ENCODE measurements around the gene SLC26A2.
"Not testable (repeated sequence)": the region's sequence is repeated elsewhere in the genome, so short reads cannot be mapped to it uniquely, and the experiment has no call there.

Gene SLC26A2

DNA sequence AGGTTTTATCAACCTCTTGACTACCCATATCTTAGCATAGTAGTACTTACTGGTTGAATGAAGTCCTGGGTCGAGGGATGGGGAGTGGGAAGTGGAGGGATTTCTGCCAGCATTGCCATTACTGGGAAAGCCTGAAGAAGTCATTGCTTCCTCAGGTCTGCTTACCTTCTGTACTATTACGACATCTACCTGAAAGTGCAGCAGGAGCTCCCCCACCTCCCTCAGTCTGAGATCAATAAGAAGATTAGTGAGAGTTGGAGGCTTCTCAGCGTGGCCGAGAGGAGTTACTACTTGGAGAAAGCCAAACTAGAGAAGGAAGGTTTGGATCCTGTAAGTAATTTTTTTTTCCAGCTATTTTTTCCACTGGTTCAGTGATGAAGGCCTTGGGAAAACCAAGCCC is 45.8 kb downstream of the SLC26A2 start:
- DNase-seq (ENCODE audit: low spot score): no peak

- DNase-seq (ENCODE audit: low spot score): no peak
Observed at GRCh38 chr5:150007050-150007449, 46.5 kb downstream of the SLC26A2 start.

GRCh38 chr5:150009671-150010387 is 49.3 kb downstream of the SLC26A2 start:
- no peak for DNase-seq (ENCODE audit: low spot score)

DNA sequence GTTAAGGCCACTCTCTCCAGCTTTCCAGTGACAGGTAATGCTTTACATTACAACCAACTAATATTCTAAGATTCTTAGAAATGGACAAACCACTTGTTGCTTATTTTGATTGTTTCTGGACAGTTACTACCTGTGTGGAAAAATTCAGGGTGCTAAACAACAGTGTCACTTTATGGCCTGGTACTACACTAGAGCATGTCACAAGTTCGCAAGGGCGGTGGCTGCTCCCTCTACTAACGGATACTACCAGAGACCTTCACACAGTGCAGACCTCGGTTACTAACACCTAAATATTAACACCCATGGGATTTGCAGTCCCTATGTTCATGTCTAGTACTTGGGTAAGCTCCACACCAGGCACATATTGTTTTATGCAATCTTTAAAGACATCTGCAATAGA is 53.4 kb downstream of the SLC26A2 start:
- no peak for DNase-seq (ENCODE audit: low spot score)

DNA sequence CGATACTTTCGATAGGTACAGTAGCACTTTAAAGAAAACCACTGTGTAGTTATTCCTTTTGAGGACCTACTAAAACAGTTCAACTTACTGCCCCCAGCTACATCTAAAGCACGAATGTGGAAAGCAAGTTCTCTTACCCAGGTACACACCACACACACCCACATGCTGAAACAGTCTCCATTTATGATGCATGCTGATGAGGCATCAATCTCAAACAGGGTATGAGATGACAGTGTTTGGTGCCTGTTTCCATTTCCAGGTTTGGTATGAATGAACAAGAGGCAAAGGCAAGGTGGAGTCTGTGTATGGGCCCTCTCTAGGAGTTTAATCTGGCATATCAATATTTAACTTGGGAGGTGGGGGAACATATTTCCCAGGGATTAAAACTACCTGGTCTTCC is 53.9 kb downstream of the SLC26A2 start:
- DNase-seq (ENCODE audit: low spot score): no peak

- DNase-seq (ENCODE audit: low spot score): no peak
Observed at GRCh38 chr5:150015415-150015814, 54.9 kb downstream of the SLC26A2 start.

DNA sequence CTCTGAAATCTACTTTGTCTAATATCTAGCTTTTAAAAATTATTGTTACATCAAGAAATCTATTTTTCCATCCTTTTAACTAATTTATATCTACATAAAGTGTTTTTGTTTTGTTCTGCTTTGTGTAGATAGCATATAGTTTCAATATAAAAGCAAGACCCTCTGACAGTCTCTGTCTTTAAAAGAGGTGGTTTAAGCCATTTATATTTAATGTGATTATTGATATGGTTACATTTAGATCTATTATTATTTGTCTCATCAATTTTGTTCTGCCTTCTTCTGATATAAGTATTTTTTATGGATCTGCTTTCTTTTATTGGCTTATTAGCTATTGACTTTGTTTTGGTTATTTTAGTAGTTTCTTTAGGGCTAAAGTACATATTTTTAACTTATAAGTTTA is 56.0 kb downstream of the SLC26A2 start:
- DNase-seq (ENCODE audit: low spot score): no peak

DNA sequence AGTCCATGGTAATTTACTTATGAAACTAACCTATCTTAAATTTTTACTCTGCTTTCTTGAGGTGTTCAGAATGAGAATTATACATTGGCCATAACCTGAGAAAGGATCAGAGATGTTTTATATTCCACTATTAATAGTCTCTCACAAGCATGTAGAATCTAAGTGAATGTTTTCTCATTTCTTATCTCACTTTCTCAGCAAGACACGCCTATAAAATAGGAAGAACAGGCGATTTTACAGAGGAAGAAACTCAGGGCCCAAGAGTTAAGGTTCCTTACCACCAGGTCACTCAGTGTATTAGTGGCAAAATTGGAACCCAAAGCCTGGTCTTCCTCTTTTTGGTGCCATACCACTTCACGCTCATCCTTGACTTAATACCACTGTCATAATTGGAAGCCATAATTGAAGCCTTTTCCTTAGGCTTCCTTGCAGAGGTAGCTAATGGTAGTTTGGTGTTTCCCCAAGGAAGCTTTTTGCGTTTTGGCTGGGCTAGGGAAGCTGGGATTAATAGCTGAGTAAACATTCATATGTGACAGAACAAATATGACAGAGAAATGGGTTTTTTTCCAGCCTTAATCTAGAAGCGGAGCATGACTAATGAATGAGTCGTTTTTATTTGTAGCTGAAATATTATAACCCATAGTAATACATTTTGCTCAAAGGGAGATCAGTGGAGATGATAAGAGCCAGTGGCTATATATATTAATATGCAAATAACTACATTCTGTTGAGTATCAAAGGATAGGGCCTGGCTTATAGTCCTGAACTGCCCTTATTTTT is 56.9 kb downstream of the SLC26A2 start:
- no peak for DNase-seq (ENCODE audit: low spot score)

DNA sequence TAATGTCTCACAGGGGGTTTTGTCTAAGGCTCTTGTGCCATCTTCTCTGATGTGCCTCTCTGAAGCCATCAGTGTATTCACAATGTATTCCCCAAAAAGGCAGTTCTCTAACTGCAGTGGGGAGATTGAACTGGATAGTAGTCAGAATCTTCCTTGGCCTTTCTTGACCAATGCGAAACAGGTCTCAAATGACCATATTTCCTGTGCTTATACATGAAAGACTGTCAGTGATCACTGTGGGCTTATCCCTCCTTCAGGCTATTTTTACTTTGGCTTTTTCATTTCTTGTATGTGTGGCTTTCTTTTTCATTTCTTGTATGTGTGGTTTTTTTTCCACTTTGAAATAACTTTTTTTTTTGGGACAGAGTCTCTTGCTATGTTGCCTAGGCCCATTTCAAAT is 59.7 kb downstream of the SLC26A2 start:
- DNase-seq (ENCODE audit: low spot score): no peak

GRCh38 chr5:150021491-150022157 is 61.1 kb downstream of the SLC26A2 start:
- no peak for DNase-seq (ENCODE audit: low spot score)

DNA sequence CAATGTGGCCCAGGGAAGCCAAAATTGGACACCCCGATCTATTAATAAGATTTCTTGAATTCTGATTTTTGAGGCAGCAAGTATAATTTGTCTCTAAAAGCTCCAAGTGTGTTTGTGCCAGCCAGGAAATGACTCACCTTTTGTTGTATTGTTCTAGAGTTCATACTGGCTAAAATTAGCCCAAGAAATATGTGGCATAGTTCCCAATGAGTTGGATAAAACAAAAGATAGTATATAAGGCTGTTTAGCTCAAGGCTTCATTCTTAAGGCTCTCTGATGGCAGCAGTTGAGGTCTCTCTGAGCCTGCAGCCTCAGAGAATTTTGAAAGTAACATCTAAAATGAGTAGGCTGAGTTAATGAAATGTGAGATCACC is 61.6 kb downstream of the SLC26A2 start:
- DNase-seq (ENCODE audit: low spot score): no peak

- DNase-seq (ENCODE audit: low spot score): no peak
Observed at GRCh38 chr5:150022681-150023080, 62.1 kb downstream of the SLC26A2 start.

- no peak for DNase-seq (ENCODE audit: low spot score)
Observed at GRCh38 chr5:150023136-150023535, 62.6 kb downstream of the SLC26A2 start.

DNA sequence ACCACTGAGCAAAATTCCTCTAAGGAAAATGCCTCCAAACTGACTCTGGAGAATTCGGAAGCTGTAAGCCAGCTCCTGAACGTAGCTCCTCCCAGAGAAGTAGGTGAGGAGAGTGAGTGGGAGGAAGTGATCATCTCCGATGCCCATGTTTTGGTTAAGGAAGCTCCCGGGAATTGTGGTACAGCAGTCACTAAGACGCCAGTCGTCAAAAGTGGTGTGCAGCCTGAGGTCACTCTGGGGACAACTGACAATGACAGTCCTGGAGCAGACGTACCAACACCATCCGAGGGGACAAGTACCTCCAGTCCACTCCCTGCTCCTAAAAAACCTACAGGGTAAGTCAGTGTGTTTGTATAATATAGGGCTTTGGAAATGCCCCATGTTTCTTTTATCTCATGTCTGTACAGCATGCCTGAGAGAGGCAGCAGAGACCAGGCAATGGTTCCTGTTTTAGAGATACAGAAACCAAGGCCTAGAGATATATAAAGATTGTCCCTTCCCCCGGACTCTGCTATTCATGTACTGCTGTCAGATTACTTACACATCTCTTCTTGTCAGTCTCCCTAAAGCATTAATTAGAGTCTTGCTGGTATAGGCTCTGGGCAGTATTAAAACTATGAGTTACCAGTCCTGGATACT is 63.9 kb downstream of the SLC26A2 start:
- DNase-seq (ENCODE audit: low spot score): no peak

GRCh38 chr5:150026682-150027172 is 66.2 kb downstream of the SLC26A2 start:
- DNase-seq (ENCODE audit: low spot score): no peak

DNA sequence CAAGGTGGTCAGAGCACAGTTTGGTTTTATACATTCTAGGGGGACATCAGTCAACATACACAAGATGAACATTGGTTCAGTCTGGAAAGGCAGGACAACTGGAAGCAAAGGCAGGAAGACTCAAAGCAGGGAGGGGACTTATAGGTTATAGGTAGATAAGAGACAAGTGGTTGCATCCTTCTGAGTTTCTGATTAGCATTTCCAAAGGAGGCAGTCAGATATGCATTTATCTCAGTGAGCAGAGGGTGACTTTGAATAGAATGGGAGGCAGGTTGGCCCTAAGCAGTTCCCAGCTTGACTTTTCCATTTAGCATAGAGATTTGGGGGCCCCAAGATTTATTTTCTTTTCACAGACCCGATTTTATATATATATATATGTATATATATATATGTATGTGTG is 67.5 kb downstream of the SLC26A2 start:
- DNase-seq (ENCODE audit: low spot score): not testable (repeated sequence)

DNA sequence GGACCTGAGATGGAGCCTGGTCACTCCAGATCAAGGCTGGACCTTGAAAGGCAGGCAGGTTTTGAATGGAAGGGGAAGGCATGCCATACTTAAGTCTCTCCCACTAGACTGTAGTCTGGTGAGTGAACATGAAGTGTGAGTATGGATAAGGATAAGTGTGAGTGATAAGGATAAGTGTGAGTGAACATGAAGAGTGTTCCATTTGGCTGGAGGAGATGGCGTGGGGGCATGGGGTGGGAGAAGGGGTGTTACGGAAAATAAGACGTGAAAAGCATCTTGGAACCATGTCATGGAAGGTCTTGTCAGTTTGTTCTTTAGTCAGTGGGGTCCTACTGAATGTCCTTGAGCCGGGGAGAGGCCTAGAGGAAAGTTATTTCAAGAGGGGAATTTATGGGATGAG is 72.8 kb downstream of the SLC26A2 start:
- no peak for DNase-seq (ENCODE audit: low spot score)

DNA sequence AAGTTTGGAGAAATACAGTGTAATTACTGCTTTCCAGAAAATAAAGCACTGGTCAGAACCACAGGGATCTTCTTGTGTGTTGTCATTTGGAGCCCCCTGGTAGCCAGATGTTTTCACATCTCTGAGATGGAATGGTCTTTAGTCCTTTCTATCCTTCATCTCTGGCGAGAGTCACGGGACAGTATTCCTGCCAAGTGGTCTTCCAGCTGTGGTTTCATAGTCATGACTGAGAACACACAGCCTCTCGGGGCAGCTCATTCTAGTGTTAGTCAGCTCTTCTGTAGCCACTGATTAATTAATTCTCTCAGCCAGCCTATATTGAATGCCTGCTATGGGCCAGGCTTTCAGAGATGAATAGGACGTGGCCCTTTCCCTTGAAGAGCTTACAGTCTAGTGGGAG is 74.1 kb downstream of the SLC26A2 start:
- no peak for DNase-seq (ENCODE audit: low spot score)

DNA sequence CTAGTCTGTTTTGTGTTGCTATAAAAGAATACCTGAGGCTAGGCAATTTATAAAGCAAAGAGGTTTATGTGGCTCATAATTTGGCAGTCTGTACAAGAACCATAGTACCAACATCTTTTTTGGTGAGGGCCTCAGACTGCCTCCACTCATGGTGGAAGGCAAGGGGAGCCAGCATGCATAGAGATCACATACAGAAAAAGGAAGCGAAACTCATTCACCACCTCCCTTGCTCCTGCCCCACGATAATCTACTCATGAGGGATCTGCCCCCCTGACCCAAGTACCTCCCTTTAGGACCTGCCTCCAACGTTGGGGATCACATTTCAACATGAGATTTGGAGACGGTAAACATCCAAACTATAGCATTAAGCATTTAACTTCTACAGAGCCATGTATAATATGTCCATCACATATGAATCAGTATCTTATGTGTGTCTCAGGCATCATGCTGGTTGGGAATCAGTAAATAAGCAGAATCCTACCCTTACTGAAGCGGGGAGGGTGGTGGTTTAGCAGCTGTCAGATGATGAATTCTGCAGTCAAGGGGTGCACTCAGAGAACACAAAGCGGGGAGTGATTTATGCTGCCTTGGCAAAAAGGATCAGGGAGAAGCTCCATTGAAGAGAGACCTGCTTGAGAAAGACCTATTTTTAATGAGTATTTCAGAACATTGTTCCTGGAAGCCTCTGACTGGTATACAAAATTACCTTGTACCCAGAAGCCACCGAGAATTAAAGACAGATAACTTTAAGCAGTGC is 74.8 kb downstream of the SLC26A2 start:
- no peak for DNase-seq (ENCODE audit: low spot score)

DNA sequence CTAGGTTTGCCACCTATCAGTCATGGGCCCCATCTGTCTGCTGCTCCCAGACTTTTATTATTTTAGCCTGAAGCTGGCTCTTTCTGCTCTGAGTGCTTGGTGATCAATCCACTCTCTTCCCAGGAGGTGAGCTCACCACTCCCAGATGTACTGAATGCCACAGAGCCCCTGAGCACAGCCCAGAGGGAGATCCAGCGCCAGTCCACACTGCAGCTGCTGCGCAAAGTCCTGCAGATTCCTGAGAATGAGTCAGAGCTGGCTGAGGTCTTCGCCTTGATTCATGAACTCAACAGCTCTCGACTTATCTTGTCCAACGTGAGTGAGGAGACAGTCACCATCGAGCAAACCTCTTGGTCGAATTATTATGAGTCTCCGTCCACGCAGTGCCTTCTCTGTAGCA is 76.0 kb downstream of the SLC26A2 start:
- DNase-seq (ENCODE audit: low spot score): no peak
